Ovary (tissue), 9 donors: ENCODE measurements around the gene NKX1-2. TPM values are rescaled to one million over a fixed set of nuclear protein-coding genes. Genes with fewer than 3 reads are reported as not detected.

Experiments
- DNase-seq, 5 donors: peaks; one replicate each; pipeline ENCODE4 v3.0.0-alpha.2; 2019 to 2020
- H3K27ac ChIP-seq, 2 donors: fragments of 200-600 bp; one replicate each; pipeline versions ENCODE4 v1.5.1 to v1.8.0; 2019 to 2022
- H3K27me3 ChIP-seq: fragments of 200-600 bp; one replicate; pipeline ENCODE4 v1.8.0; 2022
- H3K36me3 ChIP-seq: fragments of 200-600 bp; sonication (generic); one replicate; pipeline ENCODE4 v1.5.1; 2019
- H3K4me1 ChIP-seq: one replicate; pipeline ENCODE4 v1.8.1; 2013; ENCODE audit warnings: mild to moderate bottlenecking, moderate library complexity; ENCODE audit not compliant: insufficient read depth
- H3K4me3 ChIP-seq: fragments of 200-600 bp; sonication (generic); one replicate; pipeline ENCODE4 v1.5.1; 2017
- H3K9me3 ChIP-seq, 2 donors: fragments of 200-600 bp in 1 of 2; sonication (generic) in 1 of 2; one replicate each; pipeline versions ENCODE4 v1.5.1 to v1.8.1; 2013 to 2019; ENCODE audit warnings: mild to moderate bottlenecking in 1 of 2, moderate library complexity in 1 of 2
- EP300 ChIP-seq: sonication (generic); formaldehyde crosslinking; IDR thresholded peaks from one replicate; pipeline ENCODE4 v1.6.1; 2017; ENCODE audit warnings: antibody characterized with exemption
- POLR2A ChIP-seq: fragments of 450-650 bp; IDR thresholded peaks from one replicate; pipeline ENCODE4 v1.6.1; 2017; ENCODE audit warnings: antibody characterized with exemption, mild to moderate bottlenecking, moderate library complexity
- WGBS, 3 donors: extraction: QIAGEN DNeasy Blood & Tissue Kit in 1 of 3; methylation state at CpG; one replicate each; pipeline versions ENCODE4 v1.1.5 to v1.1.7; 2013 to 2017; 5-methylcytosine and 5-hydroxymethylcytosine counted together
- intact Hi-C, 4 donors: fragments of 100-400 bp; cut with DNase I; formaldehyde crosslinking; loops; one replicate each; pipeline versions ENCODE4 v1.11.0 to v1.15.1; 2022 to 2023
- polyA plus RNA-seq, 2 donors: library from polyadenylated mRNA; stranded (reverse); fragments of 200-250 nt in 1 of 2; fragments of 350-450 nt in 1 of 2; fragmentation: Illumina TruSeq in 1 of 2; extraction: RNeasy Lipid Tissue Mini Kit (QIAGEN cat#74804) in 1 of 2; gene quantifications; one replicate each; pipeline ENCODE4 v1.2.3, GENCODE V29; 2013 to 2014
- total RNA-seq, 7 donors: library from RNA; depleted of rRNA in 2 of 7; stranded (reverse); fragments of >200 nt in 2 of 7; fragmentation: NEBNext Ultra II Directional in 3 of 7; extraction: Animal tissue kit (Norgen Biotek cat#: 25700) in 3 of 7; gene quantifications; one replicate each; pipeline versions ENCODE4 v1.1.0 to v1.2.4, GENCODE V29; 2016 to 2023
- TF ChIP-seq, protein P1 (sequence below), 3 donors: fragments of 450-650 bp in 2 of 3; fragments of 200-600 bp in 1 of 3; IDR thresholded peaks; one replicate each; pipeline versions ENCODE4 v1.5.1 to v1.8.0; 2016 to 2022; ENCODE audit warnings: antibody characterized with exemption in 3 of 3, mild to moderate bottlenecking in 1 of 3
- donor health status: DM: no; HTN: no; CAD: no; lungs with moderate emphysema.
- donor health status: DM: no; HTN: no; CAD: no.
- donor health status: Bipolar disorder and iron deficiency.
- donor health status: DM: yes; HTN: yes; CAD: no.
- donor health status: DM: no; HTN: no; CAD: no.
- donor health status: DM: yes; HTN: yes; CAD: no.

NKX1-2 gene
- total and polyA plus RNA-seq, 9 donors = 0.05 TPM; not detected in 8

DNA sequence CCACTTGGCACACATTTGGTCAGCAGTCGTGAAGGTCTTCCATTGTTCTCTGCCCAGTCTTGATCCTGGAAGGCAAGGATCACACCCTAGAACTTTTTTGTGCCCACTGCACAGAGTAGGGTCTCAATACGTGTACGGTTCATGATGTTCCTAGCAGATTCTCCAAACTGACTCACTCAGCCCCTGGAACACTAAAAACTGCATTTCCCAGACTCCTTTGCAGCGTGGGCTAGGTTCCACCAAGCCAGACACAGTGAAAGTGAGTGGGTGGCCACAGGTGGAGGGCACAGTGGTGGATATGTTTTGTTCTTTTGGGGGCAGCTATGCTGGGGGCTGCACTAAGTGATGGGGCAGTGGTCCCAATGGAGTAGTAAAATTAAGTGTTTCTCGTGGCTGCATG, 10.3 kb upstream of the NKX1-2 start:
- no peaks in the 10 kb centered on the region for H3K36me3 ChIP-seq
- intact Hi-C loops = no loop called here
- DNase-seq = no peak
- TF ChIP-seq, protein P1, sequence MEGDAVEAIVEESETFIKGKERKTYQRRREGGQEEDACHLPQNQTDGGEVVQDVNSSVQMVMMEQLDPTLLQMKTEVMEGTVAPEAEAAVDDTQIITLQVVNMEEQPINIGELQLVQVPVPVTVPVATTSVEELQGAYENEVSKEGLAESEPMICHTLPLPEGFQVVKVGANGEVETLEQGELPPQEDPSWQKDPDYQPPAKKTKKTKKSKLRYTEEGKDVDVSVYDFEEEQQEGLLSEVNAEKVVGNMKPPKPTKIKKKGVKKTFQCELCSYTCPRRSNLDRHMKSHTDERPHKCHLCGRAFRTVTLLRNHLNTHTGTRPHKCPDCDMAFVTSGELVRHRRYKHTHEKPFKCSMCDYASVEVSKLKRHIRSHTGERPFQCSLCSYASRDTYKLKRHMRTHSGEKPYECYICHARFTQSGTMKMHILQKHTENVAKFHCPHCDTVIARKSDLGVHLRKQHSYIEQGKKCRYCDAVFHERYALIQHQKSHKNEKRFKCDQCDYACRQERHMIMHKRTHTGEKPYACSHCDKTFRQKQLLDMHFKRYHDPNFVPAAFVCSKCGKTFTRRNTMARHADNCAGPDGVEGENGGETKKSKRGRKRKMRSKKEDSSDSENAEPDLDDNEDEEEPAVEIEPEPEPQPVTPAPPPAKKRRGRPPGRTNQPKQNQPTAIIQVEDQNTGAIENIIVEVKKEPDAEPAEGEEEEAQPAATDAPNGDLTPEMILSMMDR (IDR thresholded peaks at IDR 0.05) = no peak
- TF ChIP-seq POLR2A = no peak
- no peak for TF ChIP-seq EP300
- H3K4me3 ChIP-seq = no peak overlapping the region
- no peak overlapping the region for H3K27ac ChIP-seq
- no peaks in the 10 kb centered on the region for H3K4me1 ChIP-seq
- H3K9me3 ChIP-seq = no peaks in the 10 kb centered on the region
- H3K27me3 ChIP-seq = no peaks in the 10 kb centered on the region
- 69 to 83% (median 75%) methylated on average over 4 to 5 of the region's 5 CpGs for WGBS, 3 donors

DNA sequence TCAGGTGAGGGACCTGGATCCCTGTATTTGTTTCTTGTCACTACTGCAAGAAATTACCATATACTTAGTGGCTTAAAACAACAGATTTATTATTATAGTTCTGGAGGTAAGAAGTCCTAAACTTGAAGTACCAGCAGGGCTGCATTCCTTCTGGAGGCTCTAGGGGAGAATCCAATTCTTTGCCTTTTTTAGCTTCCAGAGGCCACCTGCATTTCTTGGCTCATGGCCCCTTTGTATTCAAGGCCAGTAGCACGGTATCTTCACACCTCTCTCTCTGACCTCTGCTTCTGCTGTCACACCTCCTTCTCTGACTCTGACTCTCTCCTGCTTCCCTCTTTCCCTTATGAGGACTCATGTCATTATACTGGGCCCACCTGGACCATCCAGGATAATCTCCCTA, 9.6 kb upstream of the NKX1-2 start:
- H3K4me3 ChIP-seq = no peak overlapping the region
- intact Hi-C loops = no loop called here
- H3K4me1 ChIP-seq = no peaks in the 10 kb centered on the region
- TF ChIP-seq, protein P1 (IDR thresholded peaks at IDR 0.05) = no peak
- TF ChIP-seq POLR2A (no peak), EP300 (no peak)
- 14 to 25% (median 25%) methylated on average over 1 of the region's 1 CpG for WGBS, 3 donors
- no peaks in the 10 kb centered on the region for H3K9me3 ChIP-seq
- no peak overlapping the region for H3K27ac ChIP-seq
- DNase-seq = no peak
- no peaks in the 10 kb centered on the region for H3K27me3 ChIP-seq
- H3K36me3 ChIP-seq = no peaks in the 10 kb centered on the region

GRCh38 chr10:124458889-124459288, 9.1 kb upstream of the NKX1-2 start:
- H3K36me3 ChIP-seq = no peaks in the 10 kb centered on the region
- H3K4me3 ChIP-seq = no peak overlapping the region
- TF ChIP-seq POLR2A = no peak
- TF ChIP-seq EP300 = no peak
- TF ChIP-seq, protein P1 (IDR thresholded peaks at IDR 0.05) = no peak
- intact Hi-C loops = no loop called here
- H3K9me3 ChIP-seq = no peaks in the 10 kb centered on the region
- no peaks in the 10 kb centered on the region for H3K4me1 ChIP-seq
- no peaks in the 10 kb centered on the region for H3K27me3 ChIP-seq
- no peak overlapping the region for H3K27ac ChIP-seq
- no peak for DNase-seq
- 58 to 64% (median 63%) methylated on average over 2 of the region's 2 CpGs for WGBS, 3 donors

DNA sequence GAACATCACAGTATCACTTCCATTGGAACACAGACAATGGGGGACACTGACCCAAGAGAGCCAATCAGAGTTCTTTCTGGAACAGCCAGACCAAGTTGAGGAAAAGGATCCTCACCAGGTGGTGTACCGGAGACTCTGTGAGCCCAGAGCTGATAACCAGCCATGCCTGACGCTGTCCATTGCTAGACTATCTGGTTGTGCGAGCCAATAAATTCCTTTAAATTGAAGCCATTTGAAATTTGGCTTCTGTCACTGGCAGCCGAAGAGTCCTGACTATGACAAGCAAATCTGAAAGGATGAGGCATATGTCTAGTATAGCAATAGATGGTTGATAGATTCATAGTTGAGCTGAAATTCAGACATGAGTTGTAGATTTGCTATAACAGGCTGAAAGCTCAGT, 8.6 kb upstream of the NKX1-2 start:
- DNase-seq = no peak
- Histone ChIP-seq H3K4me1 (no peaks in the 10 kb centered on the region), H3K9me3 (no peaks in the 10 kb centered on the region), H3K27ac (no peak overlapping the region), H3K4me3 (no peak overlapping the region), H3K27me3 (no peaks in the 10 kb centered on the region), H3K36me3 (no peaks in the 10 kb centered on the region)
- WGBS, 3 donors = 78 to 88% (median 85%) methylated on average over 4 of the region's 4 CpGs
- TF ChIP-seq, protein P1 (IDR thresholded peaks at IDR 0.05) = no peak
- TF ChIP-seq EP300 (no peak), POLR2A (no peak)
- intact Hi-C loops = no loop called here

DNA sequence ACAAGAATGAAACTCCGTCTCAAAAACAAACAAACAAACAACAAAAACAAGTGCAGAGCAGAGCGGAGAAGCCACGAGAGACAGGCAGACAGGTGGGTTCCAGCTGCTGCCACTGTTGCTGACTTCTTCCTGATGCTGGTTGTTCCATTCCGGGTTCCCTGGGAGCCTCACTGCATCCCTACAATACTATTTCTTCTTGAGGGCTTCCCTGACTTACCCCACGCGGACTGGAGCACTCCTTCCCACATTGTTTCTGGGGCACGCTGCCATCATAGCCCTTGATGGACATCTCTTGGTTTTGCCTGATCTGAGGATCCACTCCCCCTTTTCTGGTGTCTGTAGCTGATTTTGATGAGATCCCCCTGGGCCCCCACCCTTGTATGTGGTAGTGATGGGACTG, 5.6 kb upstream of the NKX1-2 start:
- no peak for DNase-seq
- 56 to 65% (median 58%) methylated on average over 7 of the region's 7 CpGs for WGBS, 3 donors
- TF ChIP-seq POLR2A = no peak
- TF ChIP-seq, protein P1 (IDR thresholded peaks at IDR 0.05) = no peak
- Histone ChIP-seq H3K4me1 (no peaks in the 10 kb centered on the region), H3K4me3 (no peak overlapping the region), H3K27me3 (no peaks in the 10 kb centered on the region), H3K9me3 (no peaks in the 10 kb centered on the region), H3K36me3 (no peaks in the 10 kb centered on the region), H3K27ac (no peak overlapping the region)
- intact Hi-C loops = no loop called here
